KOPT-K1 (cell line): ENCODE measurements around the gene LRRK2.

Source experiments
- H3K27ac ChIP-seq: fragments of 200-600 bp; sonication (generic); 2 replicates; pipeline ENCODE4 v1.5.1; 2016; ENCODE audit warnings: antibody characterized with exemption, mild to moderate bottlenecking, low read depth, low read length; ENCODE audit not compliant: poor library complexity, severe bottlenecking
- H3K36me3 ChIP-seq: fragments of 200-600 bp; sonication (generic); 2 replicates; pipeline ENCODE4 v1.5.1; 2017; ENCODE audit warnings: antibody characterized with exemption, mild to moderate bottlenecking, low read length, moderate library complexity; ENCODE audit not compliant: insufficient read depth
- H3K9me3 ChIP-seq: fragments of 200-600 bp; sonication (generic); 2 replicates; pipeline ENCODE4 v1.5.1; 2017; ENCODE audit warnings: antibody characterized with exemption, low read length, mild to moderate bottlenecking; ENCODE audit not compliant: insufficient read depth, poor library complexity, severe bottlenecking

The LRRK2 gene

DNA sequence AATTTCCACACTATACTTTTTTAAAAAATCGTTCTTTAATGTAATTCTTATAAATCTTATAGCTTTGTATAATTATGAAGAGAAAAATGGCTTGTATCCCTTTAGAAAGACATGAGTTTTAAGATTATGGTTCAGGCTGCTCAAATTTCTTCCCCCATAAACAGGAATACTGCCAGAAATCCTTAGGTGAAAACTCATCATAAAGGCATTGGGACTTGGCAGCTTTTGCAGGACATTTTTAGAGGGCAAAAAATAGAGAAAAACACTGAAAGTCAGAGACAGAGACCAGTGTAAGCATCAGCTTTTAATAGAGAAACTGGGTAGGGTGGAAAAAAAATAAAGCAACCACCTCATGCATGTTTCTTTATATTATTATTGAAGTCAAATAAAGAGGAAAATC lies 29.1 kb downstream of the LRRK2 start:
- H3K9me3 ChIP-seq: no peaks in the 10 kb centered on the region
- no peaks in the 10 kb centered on the region for H3K36me3 ChIP-seq
- H3K27ac ChIP-seq: no peak overlapping the region

GRCh38 chr12:40254455-40255085 lies 29.8 kb downstream of the LRRK2 start:
- H3K9me3 ChIP-seq: no peaks in the 10 kb centered on the region
- no peak overlapping the region for H3K27ac ChIP-seq
- no peaks in the 10 kb centered on the region for H3K36me3 ChIP-seq

- Histone ChIP-seq H3K36me3 (no peaks in the 10 kb centered on the region), H3K27ac (no peak overlapping the region), H3K9me3 (no peaks in the 10 kb centered on the region)
Measured at GRCh38 chr12:40258371-40258770, 33.6 kb downstream of the LRRK2 start.

GRCh38 chr12:40261937-40262336 lies 37.1 kb downstream of the LRRK2 start:
- Histone ChIP-seq H3K36me3 (no peaks in the 10 kb centered on the region), H3K27ac (no peak overlapping the region)

DNA sequence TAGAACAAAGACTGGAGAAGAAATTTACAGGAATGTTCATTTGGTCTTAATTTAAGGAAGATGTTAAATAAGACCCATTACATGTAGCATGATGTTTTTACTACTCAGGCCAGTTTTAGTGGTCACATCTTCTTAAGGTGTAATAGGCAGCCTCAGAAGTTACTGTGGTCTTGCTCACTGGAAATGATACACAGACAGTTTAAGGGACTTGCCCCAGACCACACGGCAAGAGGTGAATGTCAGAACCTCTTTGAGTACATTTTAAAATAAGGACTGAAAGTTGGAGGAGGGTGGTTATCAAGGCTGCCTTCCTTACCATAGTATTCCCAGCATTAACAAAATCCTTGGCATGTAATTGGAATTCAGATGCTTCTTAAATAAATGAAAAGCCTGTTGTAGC lies 37.9 kb downstream of the LRRK2 start:
- no peaks in the 10 kb centered on the region for H3K36me3 ChIP-seq
- no peaks in the 10 kb centered on the region for H3K9me3 ChIP-seq
- no peak overlapping the region for H3K27ac ChIP-seq

More at GRCh38 chr12:40261937-40262336, 37.1 kb downstream of the LRRK2 start:
- H3K9me3 ChIP-seq: no peaks in the 10 kb centered on the region

DNA sequence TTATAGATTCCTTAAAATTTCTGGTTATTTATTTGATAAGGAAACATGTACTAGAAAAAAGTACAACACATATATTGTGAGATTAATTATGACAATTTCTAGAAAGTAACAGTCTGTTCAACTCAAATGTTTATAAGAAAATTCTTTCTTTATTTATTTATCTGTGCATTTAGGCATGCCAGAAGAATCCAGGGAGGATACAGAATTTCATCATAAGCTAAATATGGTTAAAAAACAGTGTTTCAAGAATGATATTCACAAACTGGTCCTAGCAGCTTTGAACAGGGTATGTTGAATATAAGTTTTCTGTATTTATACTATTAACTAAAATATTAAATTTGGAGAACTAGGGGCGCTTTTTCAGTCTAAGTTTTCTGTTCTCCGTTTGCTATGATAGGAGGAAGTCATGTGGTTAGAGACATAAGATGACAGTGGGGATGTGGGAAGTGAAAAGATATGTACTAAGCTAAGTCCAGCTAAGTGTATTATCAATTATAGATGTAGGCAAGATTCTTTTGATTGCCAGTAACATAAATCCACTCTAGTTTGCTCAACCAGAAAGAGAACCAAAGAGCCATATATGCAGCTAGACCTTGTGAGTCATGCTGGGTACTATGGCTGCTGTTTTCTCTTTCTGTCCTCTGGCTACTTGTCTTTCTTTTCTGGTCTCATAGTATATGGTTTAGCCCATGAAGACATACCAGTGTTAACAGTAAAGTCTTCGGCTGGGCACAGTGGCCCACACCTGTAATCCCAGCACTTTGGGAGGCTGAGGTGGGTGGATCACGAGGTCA lies 39.0 kb downstream of the LRRK2 start:
- H3K9me3 ChIP-seq: no peaks in the 10 kb centered on the region
- H3K36me3 ChIP-seq: no peaks in the 10 kb centered on the region
- H3K27ac ChIP-seq: no peak overlapping the region

DNA sequence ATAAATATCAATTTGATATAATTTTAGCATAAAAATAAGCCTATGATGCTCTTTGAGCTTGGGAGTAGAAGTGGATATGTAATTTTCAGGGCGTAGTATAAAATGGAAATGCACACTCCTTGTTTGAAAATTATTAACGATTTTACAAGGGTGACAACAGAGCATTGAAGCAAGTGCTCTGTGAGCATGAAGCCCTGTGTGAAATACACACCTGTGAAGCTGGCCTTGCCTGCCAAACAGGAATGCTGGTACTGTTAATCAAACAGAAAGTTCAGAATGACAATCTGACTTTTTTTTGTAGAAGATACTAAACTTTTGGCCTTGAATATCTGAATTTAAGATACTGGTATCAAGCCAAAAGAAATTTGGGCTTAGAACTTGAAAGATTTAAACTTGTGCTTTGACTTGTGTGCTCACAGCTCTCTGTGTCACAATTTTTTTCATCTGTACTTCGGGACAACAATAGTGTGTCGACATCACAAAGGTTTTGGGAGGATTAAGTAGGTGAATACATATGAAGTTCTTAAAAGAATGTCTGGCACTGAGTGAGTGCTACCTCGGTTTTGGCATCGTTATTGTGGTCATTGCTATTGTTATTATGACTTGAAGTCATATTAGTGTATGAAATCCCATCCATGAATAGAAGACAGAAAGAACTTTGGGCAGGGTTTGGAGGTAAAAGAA lies 47.3 kb downstream of the LRRK2 start:
- Histone ChIP-seq H3K27ac (no peak overlapping the region), H3K9me3 (no peaks in the 10 kb centered on the region), H3K36me3 (no peaks in the 10 kb centered on the region)

DNA sequence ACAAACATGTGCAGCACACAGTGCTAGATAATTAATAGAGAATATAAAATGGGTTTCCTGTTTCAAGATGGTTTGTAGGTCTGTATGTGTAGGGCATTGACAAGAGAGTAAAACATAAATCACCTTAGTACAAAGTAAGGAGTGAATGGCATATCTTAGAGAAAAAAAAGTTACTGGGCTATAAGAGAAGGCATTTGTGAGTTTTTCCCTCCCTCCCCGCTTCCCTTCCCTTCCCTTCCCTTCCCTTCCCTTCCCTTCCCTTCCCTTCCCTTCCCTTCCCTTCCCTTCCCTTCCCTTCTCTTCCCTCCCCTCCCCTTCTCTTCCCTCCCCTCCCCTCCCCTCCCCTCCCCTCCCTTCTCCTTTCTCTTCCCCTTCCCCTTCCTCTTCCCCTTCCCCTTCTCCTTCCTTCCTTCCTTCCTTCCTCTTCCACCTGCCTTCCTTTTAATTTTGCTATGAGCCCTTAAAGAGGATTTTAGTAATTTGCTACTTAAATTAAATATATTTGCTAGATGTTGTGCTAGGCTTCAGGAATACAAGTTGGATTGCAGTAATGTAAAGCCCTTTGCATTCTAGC lies 57.1 kb downstream of the LRRK2 start:
- no peak overlapping the region for H3K27ac ChIP-seq
- no peaks in the 10 kb centered on the region for H3K36me3 ChIP-seq
- no peaks in the 10 kb centered on the region for H3K9me3 ChIP-seq

- H3K9me3 ChIP-seq: no peaks in the 10 kb centered on the region
Measured at GRCh38 chr12:40286583-40286982, 61.8 kb downstream of the LRRK2 start.

GRCh38 chr12:40287369-40287975 lies 62.7 kb downstream of the LRRK2 start:
- no peaks in the 10 kb centered on the region for H3K36me3 ChIP-seq
- no peak overlapping the region for H3K27ac ChIP-seq
- no peaks in the 10 kb centered on the region for H3K9me3 ChIP-seq

More at GRCh38 chr12:40286583-40286982, 61.8 kb downstream of the LRRK2 start:
- H3K36me3 ChIP-seq: no peaks in the 10 kb centered on the region
- H3K27ac ChIP-seq: no peak overlapping the region

GRCh38 chr12:40292788-40293429 lies 68.1 kb downstream of the LRRK2 start:
- Histone ChIP-seq H3K9me3 (no peaks in the 10 kb centered on the region), H3K36me3 (no peaks in the 10 kb centered on the region), H3K27ac (no peak overlapping the region)

- no peaks in the 10 kb centered on the region for H3K9me3 ChIP-seq
- no peak overlapping the region for H3K27ac ChIP-seq
- no peaks in the 10 kb centered on the region for H3K36me3 ChIP-seq
Measured at GRCh38 chr12:40298341-40298740, 73.5 kb downstream of the LRRK2 start.

DNA sequence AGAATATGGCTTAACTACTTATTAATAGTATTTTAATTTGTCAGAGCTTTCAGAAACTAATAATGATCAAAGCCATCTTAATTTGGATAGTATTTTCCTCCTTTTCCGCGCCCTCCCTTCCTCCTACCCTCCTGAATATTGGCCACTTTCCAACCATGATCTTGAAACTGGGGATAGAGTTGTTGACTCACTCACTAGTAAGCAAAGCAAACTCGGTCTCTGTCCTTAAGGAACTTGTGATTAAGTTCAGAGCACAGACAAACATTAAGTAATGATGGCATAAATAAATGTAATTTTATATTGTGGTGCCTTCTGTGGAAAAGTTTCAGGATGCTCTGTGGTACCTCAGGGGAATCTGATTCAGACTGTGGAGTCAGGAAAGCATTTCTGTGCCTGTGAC lies 75.7 kb downstream of the LRRK2 start:
- Histone ChIP-seq H3K36me3 (no peaks in the 10 kb centered on the region), H3K27ac (no peak overlapping the region), H3K9me3 (no peaks in the 10 kb centered on the region)

DNA sequence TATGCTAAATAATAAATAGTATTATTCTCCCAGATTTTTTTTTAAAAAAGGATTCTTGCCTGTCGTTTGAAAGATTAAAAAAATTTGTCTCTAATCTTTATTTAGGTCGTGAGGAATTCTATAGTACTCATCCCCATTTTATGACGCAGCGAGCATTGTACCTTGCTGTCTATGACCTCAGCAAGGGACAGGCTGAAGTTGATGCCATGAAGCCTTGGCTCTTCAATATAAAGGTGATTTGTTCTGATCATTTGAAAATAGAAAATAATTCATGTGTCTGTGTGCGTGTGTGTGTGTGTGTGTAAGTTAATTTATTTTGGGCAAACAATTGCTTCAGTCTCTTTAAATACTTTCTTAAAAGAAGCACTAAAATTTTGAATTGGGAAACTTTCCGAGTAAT lies 84.2 kb downstream of the LRRK2 start:
- H3K36me3 ChIP-seq: no peaks in the 10 kb centered on the region
- no peaks in the 10 kb centered on the region for H3K9me3 ChIP-seq
- no peak overlapping the region for H3K27ac ChIP-seq
